Measurements from ENCODE around the gene HYAL2. TPM values are rescaled to one million over a fixed set of nuclear protein-coding genes. Genes with fewer than 3 reads are reported as not detected.

HYAL2 gene
- total and polyA plus RNA-seq, 9 of the 15 experiments (the other 6 are each of a cell fraction or from before 2014, with no cell fraction given), result 0.36 to 22.7 (median 11.4) TPM; not detected in 1

GRCh38 chr3:50292159-50293078 is 30.1 kb downstream of the HYAL2 start, which contains the start of gene IFRD2 (continued):
- TF ChIP-seq ZBTB33 (CRISPR knock-in tag; IDR thresholded peaks at IDR 0.05) (no peak), ZBTB40 (IDR thresholded peaks at IDR 0.05) (0 out of 2 replicates have a peak, but pooled peaks have one; percentile 23), ZBTB40 (CRISPR knock-in tag; IDR thresholded peaks at IDR 0.05) (no peak), SNRNP70 (optimal IDR thresholded peaks at IDR 0.05; ENCODE audit: low read depth, low read length) (no peak), TSHZ1 (CRISPR knock-in tag; IDR thresholded peaks at IDR 0.05) (no peak), LARP7 (IDR thresholded peaks at IDR 0.05) (no peak), MCM2 (IDR thresholded peaks at IDR 0.05; ENCODE audit: low read depth) (no peak), ZNF232 (CRISPR knock-in tag; IDR thresholded peaks at IDR 0.05) (no peak), NFATC3 (IDR thresholded peaks at IDR 0.05) (no peak), DDX20 (tag; IDR thresholded peaks at IDR 0.05; ENCODE audit: low read depth) (no peak), ZNF75A (CRISPR knock-in tag; IDR thresholded peaks at IDR 0.05) (no peak), ZNF785 (CRISPR knock-in tag; IDR thresholded peaks at IDR 0.05) (no peak), SMARCB1 (IDR thresholded peaks at IDR 0.05; ENCODE audit: insufficient read length, low read depth) (no peak), ZNF717 (CRISPR knock-in tag; IDR thresholded peaks at IDR 0.05) (no peak)
